Mesenchymal stem cell (in vitro differentiated cells and primary cell): ENCODE data around the gene SDHA.
A peak's percentile ranks its signal among the peaks of the same experiment; 100 is the strongest.

Experiments used
- DNase-seq: peaks from one replicate; pipeline ENCODE4 v3.0.0-alpha.2; 2013
- H2AFZ ChIP-seq: one replicate; pipeline ENCODE4 v1.6.1; 2013; ENCODE audit warnings: low read depth, mild to moderate bottlenecking, control low read depth, inconsistent platforms, low read length, moderate library complexity
- H2AK5ac ChIP-seq: 2 replicates; pipeline ENCODE4 v1.6.1; 2013; ENCODE audit warnings: low read length, moderate library complexity, mild to moderate bottlenecking, inconsistent platforms; ENCODE audit not compliant: severe bottlenecking
- H2BK120ac ChIP-seq: one replicate; pipeline ENCODE4 v1.6.1; 2013; ENCODE audit warnings: low read depth, mild to moderate bottlenecking, inconsistent platforms, low read length, moderate library complexity
- H2BK12ac ChIP-seq, 2 experiments: one replicate each; pipeline ENCODE4 v1.6.1; 2013; ENCODE audit warnings: inconsistent platforms in 2 of 2, low read length in 2 of 2, mild to moderate bottlenecking in 2 of 2, moderate library complexity in 2 of 2, control low read depth in 1 of 2
- H2BK15ac ChIP-seq: one replicate; pipeline ENCODE4 v1.6.1; 2013; ENCODE audit warnings: mild to moderate bottlenecking, low read depth, inconsistent platforms; ENCODE audit not compliant: poor library complexity, severe bottlenecking
- H2BK5ac ChIP-seq: 2 replicates; pipeline ENCODE4 v1.6.1; 2013; ENCODE audit warnings: low read depth, mild to moderate bottlenecking, low read length, control low read depth, inconsistent platforms; ENCODE audit not compliant: poor library complexity, severe bottlenecking
- H3K14ac ChIP-seq, 2 experiments: one replicate each; pipeline ENCODE4 v1.6.1; 2013; ENCODE audit warnings: inconsistent platforms in 2 of 2, low read length in 2 of 2, control low read depth in 1 of 2, mild to moderate bottlenecking in 1 of 2, moderate library complexity in 1 of 2
- H3K18ac ChIP-seq, 2 experiments: one replicate each; pipeline ENCODE4 v1.6.1; 2013; ENCODE audit warnings: inconsistent platforms in 2 of 2, low read length in 2 of 2, control low read depth in 1 of 2, low read depth in 1 of 2, mild to moderate bottlenecking in 1 of 2
- H3K23ac ChIP-seq, 2 experiments: one replicate each; pipeline ENCODE4 v1.6.1; 2013; ENCODE audit warnings: inconsistent platforms in 2 of 2, low read length in 2 of 2, mild to moderate bottlenecking in 2 of 2, moderate library complexity in 2 of 2, control low read depth in 1 of 2
- H3K27ac ChIP-seq: 2 replicates; pipeline ENCODE4 v1.5.1; 2013; ENCODE audit warnings: mild to moderate bottlenecking, moderate library complexity, low read length, control low read depth, inconsistent platforms; ENCODE audit not compliant: poor library complexity, severe bottlenecking
- H3K27me3 ChIP-seq, 2 experiments: 2 replicates each; pipeline versions ENCODE4 v1.6.1 to v1.7.0; 2013; ENCODE audit warnings: low read length in 2 of 2, mild to moderate bottlenecking in 2 of 2, moderate library complexity in 2 of 2, control low read depth in 1 of 2, inconsistent platforms in 1 of 2; ENCODE audit not compliant: control insufficient read depth in 1 of 2, insufficient read depth in 1 of 2
- H3K36me3 ChIP-seq, 2 experiments: 2 replicates each; pipeline versions ENCODE4 v1.6.1 to v1.7.0; 2013; ENCODE audit warnings: low read length in 2 of 2, control low read depth in 1 of 2, inconsistent platforms in 1 of 2, low read depth in 1 of 2, mild to moderate bottlenecking in 1 of 2; ENCODE audit not compliant: insufficient read depth in 2 of 2, control insufficient read depth in 1 of 2
- H3K4ac ChIP-seq, 2 experiments: one replicate each; pipeline ENCODE4 v1.6.1; 2013; ENCODE audit warnings: inconsistent platforms in 2 of 2, low read length in 2 of 2, mild to moderate bottlenecking in 2 of 2, moderate library complexity in 2 of 2, control low read depth in 1 of 2, low read depth in 1 of 2
- H3K4me1 ChIP-seq: 2 replicates; pipeline ENCODE4 v1.6.1; 2013; ENCODE audit warnings: low read depth, low read length, control low read depth; ENCODE audit not compliant: control insufficient read depth, insufficient read depth
- H3K4me2 ChIP-seq: 2 replicates; pipeline ENCODE4 v1.6.1; 2013; ENCODE audit warnings: low read length, mild to moderate bottlenecking, inconsistent platforms; ENCODE audit not compliant: poor library complexity, severe bottlenecking
- H3K4me3 ChIP-seq, 2 experiments: 2 replicates each; pipeline versions ENCODE4 v1.5.1 to v1.7.0; 2013; ENCODE audit warnings: low read length in 2 of 2, mild to moderate bottlenecking in 2 of 2, control low read depth in 1 of 2, low read depth in 1 of 2; ENCODE audit not compliant: insufficient read depth in 1 of 2
- H3K79me1 ChIP-seq: replicated peaks from 2 replicates; pipeline ENCODE4 v1.6.1; 2013; ENCODE audit warnings: mild to moderate bottlenecking, control low read depth, low read length, inconsistent platforms; ENCODE audit not compliant: poor library complexity, severe bottlenecking
- H3K9ac ChIP-seq: 2 replicates; pipeline ENCODE4 v1.7.0; 2013; ENCODE audit warnings: mild to moderate bottlenecking, low read length, moderate library complexity
- H3K9me3 ChIP-seq: 2 replicates; pipeline ENCODE4 v1.7.0; 2013; ENCODE audit warnings: mild to moderate bottlenecking, low read length; ENCODE audit not compliant: control insufficient read depth
- H4K8ac ChIP-seq: one replicate; pipeline ENCODE4 v1.6.1; 2013; ENCODE audit warnings: inconsistent platforms, mild to moderate bottlenecking, low read length, moderate library complexity
- H4K91ac ChIP-seq: one replicate; pipeline ENCODE4 v1.6.1; 2013; ENCODE audit warnings: mild to moderate bottlenecking, low read length, inconsistent platforms
- WGBS: methylation state at CpG from one replicate; pipeline ENCODE4 v1.1.7; 2013; ENCODE audit warnings: mixed read lengths; 5-methylcytosine and 5-hydroxymethylcytosine counted together

The SDHA gene

GRCh38 chr5:192970-193831, 24.9 kb upstream of the SDHA start:
- Histone ChIP-seq H3K4me1 (peaks cover 10% of the 10 kb centered on the region), H2BK120ac (no peak overlapping the region), H3K14ac (no peak overlapping the region), H3K4me2 (no peak overlapping the region), H3K36me3 (peaks cover 0 to 20% of the 10 kb centered on the region in 2 experiments), H3K27ac (no peak overlapping the region), H3K27me3 (peaks cover 0 to 33% of the 10 kb centered on the region in 2 experiments), H2BK15ac (peak overlapping the region; percentile 38), H4K91ac (no peak overlapping the region), H3K18ac (no peak overlapping the region), H2BK5ac (no peak overlapping the region), H2BK12ac (no peak overlapping the region), H3K23ac (no peak overlapping the region), H3K4ac (no peak overlapping the region), H3K4me3 (no peak overlapping the region), H3K79me1 (peaks cover 7% of the 10 kb centered on the region), H3K9me3 (no peaks in the 10 kb centered on the region), H2AK5ac (no peak overlapping the region), H4K8ac (no peak overlapping the region), H2AFZ (no peak overlapping the region), H3K9ac (no peak overlapping the region)
- no peak for DNase-seq
- 91% methylated on average over 17 of the region's 17 CpGs for WGBS

- no peak overlapping the region for H3K18ac ChIP-seq
- H2BK12ac ChIP-seq = no peak overlapping the region
- peaks cover 0 to 33% of the 10 kb centered on the region in 2 experiments for H3K27me3 ChIP-seq
- peaks cover 13% of the 10 kb centered on the region for H3K79me1 ChIP-seq
- H2BK120ac ChIP-seq = no peak overlapping the region
- no peak overlapping the region for H4K8ac ChIP-seq
- no peak overlapping the region for H2BK15ac ChIP-seq
- H3K4me2 ChIP-seq = no peak overlapping the region
- H2AFZ ChIP-seq = no peak overlapping the region
- peaks cover 7 to 29% of the 10 kb centered on the region in 2 experiments for H3K36me3 ChIP-seq
- H3K9ac ChIP-seq = no peak overlapping the region
- H3K27ac ChIP-seq = no peak overlapping the region
- H3K14ac ChIP-seq = no peak overlapping the region
- H4K91ac ChIP-seq = no peak overlapping the region
- H3K4ac ChIP-seq = no peak overlapping the region
- no peak for DNase-seq
- no peak overlapping the region for H2BK5ac ChIP-seq
- no peak overlapping the region for H2AK5ac ChIP-seq
- 91% methylated on average over 12 of the region's 15 CpGs for WGBS
- no peak overlapping the region for H3K4me3 ChIP-seq
- H3K4me1 ChIP-seq = peaks cover 2% of the 10 kb centered on the region
- no peak overlapping the region for H3K23ac ChIP-seq
- H3K9me3 ChIP-seq = no peaks in the 10 kb centered on the region
Observed at GRCh38 chr5:194102-194501, 24.0 kb upstream of the SDHA start.

DNA sequence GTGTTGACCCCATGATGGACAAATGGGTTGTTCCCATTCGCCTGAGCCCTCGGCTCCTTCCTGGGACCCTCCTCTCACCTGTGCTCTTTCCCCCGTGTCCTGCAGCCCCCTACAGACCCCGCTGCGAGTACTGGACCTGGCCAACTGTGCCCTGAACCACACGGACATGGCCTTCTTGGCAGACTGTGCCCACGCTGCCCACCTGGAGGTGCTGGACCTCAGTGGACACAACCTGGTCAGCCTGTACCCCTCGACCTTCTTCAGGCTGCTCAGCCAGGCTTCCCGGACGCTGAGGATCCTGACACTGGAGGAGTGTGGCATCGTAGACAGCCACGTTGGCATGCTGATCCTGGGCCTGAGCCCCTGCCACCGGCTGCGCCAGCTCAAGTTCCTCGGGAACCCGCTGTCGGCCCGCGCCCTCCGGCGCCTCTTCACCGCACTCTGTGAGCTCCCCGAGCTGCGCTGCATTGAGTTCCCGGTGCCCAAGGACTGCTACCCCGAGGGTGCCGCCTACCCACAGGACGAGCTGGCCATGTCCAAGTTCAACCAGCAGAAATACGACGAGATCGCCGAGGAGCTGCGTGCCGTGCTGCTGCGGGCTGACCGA, 23.4 kb upstream of the SDHA start:
- no peak overlapping the region for H3K18ac ChIP-seq
- DNase-seq = no peak
- H2AK5ac ChIP-seq = no peak overlapping the region
- no peak overlapping the region for H3K27ac ChIP-seq
- H4K8ac ChIP-seq = no peak overlapping the region
- no peak overlapping the region for H2BK12ac ChIP-seq
- H3K79me1 ChIP-seq = peaks cover 17% of the 10 kb centered on the region
- H2BK15ac ChIP-seq = no peak overlapping the region
- H2BK5ac ChIP-seq = no peak overlapping the region
- H3K23ac ChIP-seq = peak overlapping the region in 1 of 2 experiments; percentile 54
- H3K27me3 ChIP-seq = peaks cover 0 to 30% of the 10 kb centered on the region in 2 experiments
- no peaks in the 10 kb centered on the region for H3K9me3 ChIP-seq
- peaks cover 7 to 35% of the 10 kb centered on the region in 2 experiments for H3K36me3 ChIP-seq
- 95% methylated on average over 36 of the region's 36 CpGs for WGBS
- H2BK120ac ChIP-seq = no peak overlapping the region
- H3K4me1 ChIP-seq = peaks cover 2% of the 10 kb centered on the region
- no peak overlapping the region for H3K9ac ChIP-seq
- H3K14ac ChIP-seq = no peak overlapping the region
- no peak overlapping the region for H4K91ac ChIP-seq
- no peak overlapping the region for H3K4me3 ChIP-seq
- no peak overlapping the region for H2AFZ ChIP-seq
- H3K4me2 ChIP-seq = no peak overlapping the region
- H3K4ac ChIP-seq = no peak overlapping the region

GRCh38 chr5:195401-196160, 22.5 kb upstream of the SDHA start:
- no peak overlapping the region for H3K4ac ChIP-seq

More at GRCh38 chr5:195401-196160, 22.5 kb upstream of the SDHA start:
- H2BK15ac ChIP-seq = no peak overlapping the region
- H3K4me1 ChIP-seq = no peaks in the 10 kb centered on the region
- H3K18ac ChIP-seq = no peak overlapping the region
- H2AFZ ChIP-seq = no peak overlapping the region
- no peak overlapping the region for H3K4me3 ChIP-seq
- H3K27ac ChIP-seq = no peak overlapping the region
- no peak overlapping the region for H4K91ac ChIP-seq
- H3K9ac ChIP-seq = no peak overlapping the region
- peaks cover 26% of the 10 kb centered on the region for H3K79me1 ChIP-seq
- H2BK120ac ChIP-seq = no peak overlapping the region
- H4K8ac ChIP-seq = no peak overlapping the region
- peaks cover 0 to 23% of the 10 kb centered on the region in 2 experiments for H3K27me3 ChIP-seq
- no peak overlapping the region for H3K4me2 ChIP-seq
- no peaks in the 10 kb centered on the region for H3K9me3 ChIP-seq
- no peak overlapping the region for H2BK12ac ChIP-seq
- no peak overlapping the region for H2BK5ac ChIP-seq
- H3K36me3 ChIP-seq = peaks cover 7 to 42% of the 10 kb centered on the region in 2 experiments
- no peak overlapping the region for H3K23ac ChIP-seq
- no peak overlapping the region for H3K14ac ChIP-seq
- H2AK5ac ChIP-seq = no peak overlapping the region
- no peak for DNase-seq
- WGBS = 84% methylated on average over 31 of the region's 33 CpGs
